ENCODE measurements around the gene AP2A2.

The AP2A2 gene

DNA sequence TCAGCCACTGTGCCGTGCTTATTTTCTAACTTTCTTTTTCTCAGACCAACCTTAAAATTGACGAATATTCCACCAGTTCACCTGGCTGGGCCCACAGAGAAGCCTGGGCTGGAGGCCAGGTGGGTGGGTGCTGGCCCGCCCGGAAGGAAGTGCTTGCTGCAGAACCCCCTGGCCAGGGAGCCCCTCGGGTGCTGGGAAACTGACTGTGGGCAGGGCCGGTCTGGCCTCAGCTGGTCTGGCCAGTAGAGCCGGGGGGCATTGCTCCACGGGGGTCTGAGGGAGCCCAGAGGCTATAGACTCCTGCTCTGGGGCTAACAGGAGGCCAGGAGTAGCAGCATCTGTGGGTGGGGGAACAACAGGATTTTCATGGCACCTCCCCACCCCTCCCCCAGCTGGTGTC, 8.2 kb upstream of the AP2A2 start:
- Histone ChIP-seq H3K9ac (no peak overlapping the region), H3K9me3 (no peaks in the 10 kb centered on the region), H4K20me1 (no peaks in the 10 kb centered on the region), H3K36me3 (no peaks in the 10 kb centered on the region), H3K4me1 (0 out of 2 replicates have a peak, but pooled peaks cover 10% of the 10 kb centered on the region), H3K4me3 (no peak overlapping the region), H3K27ac (no peak overlapping the region), H3K4me2 (no peak overlapping the region), H3K27me3 (no peaks in the 10 kb centered on the region)
- no peak for TF ChIP-seq Cebpa-rat (IDR thresholded peaks at IDR 0.05)

DNA sequence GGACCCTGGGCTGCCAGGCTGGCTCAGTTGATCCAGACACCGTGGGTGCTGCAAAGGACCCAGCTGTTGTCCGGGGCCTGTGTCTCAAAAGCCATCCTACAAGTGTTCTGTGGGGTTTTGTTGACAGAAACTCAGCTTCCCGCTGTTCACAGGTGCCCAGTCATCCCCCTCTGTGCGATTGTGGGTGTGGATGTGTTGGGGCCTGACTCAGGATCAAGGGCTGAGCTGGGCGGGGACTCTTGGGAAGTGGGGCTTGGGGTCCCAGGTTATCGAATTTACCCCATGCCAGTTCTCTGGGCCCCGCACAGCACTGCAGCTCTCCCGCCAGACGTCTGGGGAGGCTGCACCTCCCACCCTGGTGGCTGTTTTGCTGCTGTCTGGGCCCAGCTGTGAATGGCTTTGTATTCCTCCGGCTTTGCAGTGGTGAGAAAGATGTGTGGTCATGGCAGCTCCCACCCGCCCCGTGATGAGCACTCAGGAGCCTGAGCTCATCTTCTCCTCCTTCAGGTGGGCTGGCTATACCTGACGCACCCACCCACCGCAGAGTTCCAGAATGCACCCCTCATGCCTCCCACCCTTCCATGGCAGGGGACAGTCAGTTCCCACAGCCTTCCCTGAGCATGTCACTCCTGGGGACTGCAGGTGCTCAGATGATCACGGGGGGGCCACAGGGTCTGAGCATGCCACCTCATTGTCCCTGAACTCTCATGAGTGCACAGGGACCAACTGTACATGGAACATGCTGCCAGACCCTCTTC, 3.6 kb upstream of the AP2A2 start:
- no peaks in the 10 kb centered on the region for H3K27me3 ChIP-seq
- peaks cover 17% of the 10 kb centered on the region for H3K4me1 ChIP-seq
- no peak for TF ChIP-seq Cebpa-rat (IDR thresholded peaks at IDR 0.05)
- peaks cover 2% of the 10 kb centered on the region for H3K36me3 ChIP-seq
- H3K27ac ChIP-seq: no peak overlapping the region
- H4K20me1 ChIP-seq: peaks cover 6% of the 10 kb centered on the region
- H3K9me3 ChIP-seq: no peaks in the 10 kb centered on the region
- H3K4me2 ChIP-seq: no peak overlapping the region
- H3K9ac ChIP-seq: 0 out of 2 replicates have a peak overlapping the region, but pooled peaks have one; percentile 4
- no peak overlapping the region for H3K4me3 ChIP-seq

DNA sequence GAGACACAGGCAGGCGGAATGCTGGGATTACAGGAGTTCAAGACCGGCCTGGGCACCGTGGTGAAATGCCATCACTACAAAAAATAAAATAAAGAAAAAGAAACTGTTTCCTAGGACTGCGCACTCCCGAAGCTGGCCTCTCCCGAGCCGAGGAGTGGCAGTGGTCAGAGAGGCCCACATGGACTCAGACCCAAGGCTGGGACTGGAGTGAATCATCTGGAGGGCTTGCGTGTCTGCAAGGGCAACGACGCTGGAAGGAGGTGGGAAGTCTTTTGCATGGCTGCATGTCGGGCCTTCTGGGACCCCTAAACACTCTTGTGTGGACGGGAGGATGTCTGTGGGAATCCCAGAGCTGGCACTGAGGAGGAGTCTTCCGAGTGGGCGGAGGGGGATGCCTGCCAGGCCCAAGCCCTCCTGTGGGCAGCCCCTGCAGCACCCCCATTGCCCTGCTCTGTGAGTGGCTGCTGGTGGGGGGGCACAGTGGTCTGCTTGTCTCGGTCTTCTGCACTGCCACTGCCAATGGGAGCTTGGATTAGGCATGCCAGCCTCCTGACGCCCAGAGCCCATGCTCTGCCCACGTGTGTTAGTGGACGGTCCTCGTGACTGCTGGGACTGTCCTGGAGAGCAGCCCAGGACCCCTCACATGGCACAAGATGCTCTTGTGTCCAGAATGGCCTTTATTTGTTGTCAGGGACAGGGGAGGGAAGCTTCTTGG, 1.8 kb upstream of the AP2A2 start:
- Histone ChIP-seq H3K9me3 (no peaks in the 10 kb centered on the region), H4K20me1 (peaks cover 24% of the 10 kb centered on the region), H3K4me1 (peaks cover 31% of the 10 kb centered on the region), H3K9ac (no peak overlapping the region), H3K27me3 (no peaks in the 10 kb centered on the region), H3K4me3 (no peak overlapping the region), H3K4me2 (no peak overlapping the region), H3K27ac (no peak overlapping the region), H3K36me3 (peaks cover 15% of the 10 kb centered on the region)
- TF ChIP-seq Cebpa-rat (IDR thresholded peaks at IDR 0.05): no peak

DNA sequence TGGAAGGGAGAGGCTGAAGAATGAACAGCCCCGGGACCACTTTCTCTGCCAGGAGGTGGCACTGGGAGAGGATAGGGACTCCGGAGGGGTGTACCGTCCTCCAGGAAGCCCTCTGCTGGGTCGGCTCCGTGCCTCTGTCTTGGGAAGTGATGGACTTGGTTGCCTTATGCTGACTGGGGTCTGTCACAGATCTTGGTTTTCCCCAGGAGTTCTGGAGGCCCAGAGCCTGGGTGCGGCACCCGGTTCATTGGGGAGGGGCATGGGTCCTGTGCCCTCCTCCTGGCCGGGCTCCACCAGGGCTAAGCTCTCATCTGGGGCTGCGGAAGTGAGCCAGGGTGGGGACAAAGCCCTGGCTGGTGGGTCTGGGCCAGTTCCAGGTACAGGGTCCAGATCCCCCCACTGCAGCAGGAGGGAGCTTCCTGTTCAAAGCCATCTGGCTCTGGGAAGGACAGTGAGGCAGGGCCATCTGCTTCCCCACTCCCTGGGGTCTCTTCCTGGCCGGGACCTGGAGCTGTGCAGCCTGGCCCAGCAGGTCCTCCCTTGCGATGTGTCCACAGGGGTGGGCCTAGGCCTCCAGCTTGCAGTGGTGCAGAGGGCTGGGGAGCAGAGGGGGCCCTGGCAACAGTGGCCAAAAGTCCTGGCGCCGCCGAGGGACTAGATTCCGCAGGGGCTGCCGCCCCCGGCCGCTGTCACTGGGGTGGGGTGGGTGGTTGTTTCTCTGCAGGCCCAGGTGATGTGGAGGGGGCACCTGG, 1.1 kb upstream of the AP2A2 start:
- Histone ChIP-seq H3K4me2 (no peak overlapping the region), H3K9ac (no peak overlapping the region)
- no peak for TF ChIP-seq Cebpa-rat (IDR thresholded peaks at IDR 0.05)

DNA sequence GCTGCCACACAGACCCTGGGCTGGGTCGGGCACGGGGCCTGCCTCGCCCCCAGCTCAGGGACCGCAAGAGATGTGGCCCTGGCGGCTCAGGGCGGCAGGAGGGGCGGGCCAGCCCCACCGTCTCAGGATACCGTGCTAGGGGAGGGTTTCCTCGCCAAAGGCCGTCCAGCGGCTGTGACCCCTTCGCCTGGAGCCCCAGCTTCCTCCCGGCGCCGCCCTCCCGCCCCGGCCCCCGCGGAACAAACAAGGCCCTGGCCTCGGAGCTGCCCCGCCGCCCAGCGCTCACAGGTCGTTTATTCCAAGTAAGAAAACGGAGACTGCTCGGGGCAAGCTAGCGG, 543 bp upstream of the AP2A2 start:
- Histone ChIP-seq H3K36me3 (peaks cover 25% of the 10 kb centered on the region), H3K4me1 (peaks cover 43% of the 10 kb centered on the region), H3K27ac (peak overlapping the region; percentile 41; the same call in 1 of the 2 replicates), H3K4me2 (peak overlapping the region; percentile 34; the same call in 1 of the 2 replicates), H3K9me3 (no peaks in the 10 kb centered on the region), H4K20me1 (peaks cover 37% of the 10 kb centered on the region), H3K4me3 (peak overlapping the region; percentile 74; the same call in 1 of the 2 replicates), H3K9ac (no peak overlapping the region), H3K27me3 (no peaks in the 10 kb centered on the region)
- no peak for TF ChIP-seq Cebpa-rat (IDR thresholded peaks at IDR 0.05)

More for the DNA sequence above, 1.1 kb upstream of the AP2A2 start:
- peaks cover 38% of the 10 kb centered on the region for H3K4me1 ChIP-seq
- 0 out of 2 replicates have a peak overlapping the region, but pooled peaks have one; percentile 41 for H3K27ac ChIP-seq
- no peak overlapping the region for H3K4me3 ChIP-seq
- peaks cover 31% of the 10 kb centered on the region for H4K20me1 ChIP-seq
- H3K9me3 ChIP-seq: no peaks in the 10 kb centered on the region
- H3K36me3 ChIP-seq: peaks cover 22% of the 10 kb centered on the region
- no peaks in the 10 kb centered on the region for H3K27me3 ChIP-seq

DNA sequence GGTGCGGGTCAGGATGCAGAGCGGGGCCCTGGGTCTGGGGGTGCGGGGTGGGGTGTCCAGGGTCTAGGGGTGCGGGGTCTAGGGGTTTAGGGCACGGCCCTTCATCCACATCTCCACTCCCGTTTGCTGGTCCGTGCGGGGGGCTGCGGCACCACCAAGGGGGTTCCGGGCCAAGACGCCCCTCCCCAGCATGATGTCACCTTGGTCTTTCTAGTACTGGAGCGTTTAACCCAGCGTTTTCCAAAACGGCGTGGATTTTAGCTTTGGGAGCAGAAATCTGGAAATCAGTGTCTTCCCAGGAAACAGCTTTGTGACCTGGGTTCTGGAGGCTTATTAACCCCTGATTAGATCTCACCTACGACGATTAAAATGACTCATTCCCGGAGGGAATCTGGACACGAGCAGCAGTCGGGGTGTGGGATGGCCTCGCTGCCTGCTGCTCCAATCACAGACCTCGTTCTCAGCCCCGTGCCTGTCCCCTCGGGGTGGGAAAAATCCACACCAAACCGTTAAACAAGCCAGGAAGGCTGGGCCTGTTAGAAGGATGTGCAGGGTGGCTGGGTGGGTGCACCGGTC, 759 bp downstream of the AP2A2 start:
- peaks cover 50% of the 10 kb centered on the region for H4K20me1 ChIP-seq
- H3K27me3 ChIP-seq: no peaks in the 10 kb centered on the region
- peaks cover 25% of the 10 kb centered on the region for H3K36me3 ChIP-seq
- no peak for TF ChIP-seq Cebpa-rat (IDR thresholded peaks at IDR 0.05)
- H3K27ac ChIP-seq: peak overlapping the region; percentile 57
- peak overlapping the region; percentile 74 for H3K4me3 ChIP-seq
- peaks cover 56% of the 10 kb centered on the region for H3K4me1 ChIP-seq
- peak overlapping the region; percentile 82 for H3K9ac ChIP-seq
- peak overlapping the region; percentile 90 for H3K4me2 ChIP-seq
- no peaks in the 10 kb centered on the region for H3K9me3 ChIP-seq

DNA sequence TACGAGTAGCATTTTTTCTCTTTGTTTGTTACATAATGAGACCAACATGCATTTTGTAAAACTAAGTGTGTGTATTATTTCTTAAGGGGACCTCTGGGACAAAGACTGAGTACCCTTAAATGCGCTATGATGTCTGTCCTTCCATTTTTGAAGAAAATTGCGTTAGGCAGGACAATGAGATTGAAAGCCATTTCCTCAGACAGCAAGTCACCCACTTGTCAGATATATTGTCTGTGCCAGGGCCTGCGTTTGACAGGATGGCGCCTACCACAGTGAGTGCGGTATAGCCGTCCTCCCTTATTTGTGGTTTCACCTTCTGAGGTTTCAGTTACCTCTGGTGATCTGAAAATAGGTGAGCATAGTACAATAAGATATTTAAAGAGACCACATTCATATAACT, 2.2 kb downstream of the AP2A2 start:
- no peaks in the 10 kb centered on the region for H3K27me3 ChIP-seq
- no peak overlapping the region for H3K27ac ChIP-seq
- no peaks in the 10 kb centered on the region for H3K9me3 ChIP-seq
- peaks cover 70% of the 10 kb centered on the region for H3K4me1 ChIP-seq
- no peak for TF ChIP-seq Cebpa-rat (IDR thresholded peaks at IDR 0.05)
- peak overlapping the region; percentile 90 for H3K4me2 ChIP-seq
- no peak overlapping the region; the same call in 1 of the 2 replicates for H3K4me3 ChIP-seq
- H4K20me1 ChIP-seq: peaks cover 64% of the 10 kb centered on the region
- H3K9ac ChIP-seq: no peak overlapping the region
- H3K36me3 ChIP-seq: peaks cover 30% of the 10 kb centered on the region

DNA sequence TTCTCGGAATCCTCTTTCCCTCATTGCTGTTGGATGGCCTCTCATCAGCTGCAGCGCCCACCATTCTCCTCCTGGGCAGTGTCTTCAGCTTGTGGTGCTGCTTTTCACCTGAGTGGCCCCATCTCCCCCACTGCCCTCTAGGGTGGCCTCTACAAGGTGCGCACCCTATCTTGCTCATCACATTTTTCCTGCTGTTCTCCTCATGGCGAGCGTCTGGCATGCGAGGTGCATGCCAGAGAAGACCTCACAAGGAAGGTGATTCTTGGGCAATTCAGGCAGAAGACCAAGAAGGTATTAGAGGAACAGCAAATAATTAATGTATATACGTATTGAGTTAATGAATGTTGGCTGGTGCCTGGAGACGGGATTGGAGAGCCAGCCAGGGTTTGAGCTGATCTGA, 3.1 kb downstream of the AP2A2 start:
- Histone ChIP-seq H3K4me3 (no peak overlapping the region), H3K27ac (no peak overlapping the region), H3K4me2 (peak overlapping the region; percentile 90; the same call in 1 of the 2 replicates), H3K4me1 (peaks cover 78% of the 10 kb centered on the region), H3K9me3 (no peaks in the 10 kb centered on the region), H3K36me3 (peaks cover 37% of the 10 kb centered on the region), H3K9ac (no peak overlapping the region), H4K20me1 (peaks cover 73% of the 10 kb centered on the region), H3K27me3 (no peaks in the 10 kb centered on the region)
- TF ChIP-seq Cebpa-rat (IDR thresholded peaks at IDR 0.05): no peak

DNA sequence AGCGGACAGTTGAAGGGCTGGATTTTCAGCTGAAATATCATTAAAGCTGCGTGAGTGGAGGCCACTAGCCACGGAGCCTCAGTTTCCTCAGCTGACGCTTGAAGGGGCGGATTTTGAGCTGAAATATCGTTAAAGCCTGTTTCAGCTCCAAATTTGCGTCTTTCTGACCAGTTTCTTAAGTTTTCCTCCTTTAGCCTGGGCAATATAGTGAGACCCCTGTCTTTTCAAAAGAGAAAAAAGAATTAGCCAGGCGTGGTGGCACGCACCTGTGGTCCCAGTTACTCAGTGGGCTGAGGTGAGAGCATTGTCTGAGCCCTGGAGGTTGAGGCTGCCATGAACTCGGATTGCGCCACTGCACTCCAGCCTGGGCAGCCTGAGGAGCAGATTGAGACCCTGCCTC, 3.7 kb downstream of the AP2A2 start:
- Histone ChIP-seq H3K4me2 (0 out of 2 replicates have a peak overlapping the region, but pooled peaks have one; percentile 2), H3K27ac (no peak overlapping the region), H4K20me1 (peaks cover 79% of the 10 kb centered on the region), H3K9me3 (no peaks in the 10 kb centered on the region), H3K4me1 (peaks cover 78% of the 10 kb centered on the region), H3K4me3 (no peak overlapping the region), H3K27me3 (no peaks in the 10 kb centered on the region), H3K9ac (no peak overlapping the region), H3K36me3 (peaks cover 37% of the 10 kb centered on the region)
- no peak for TF ChIP-seq Cebpa-rat (IDR thresholded peaks at IDR 0.05)
